Measurements from ENCODE around the gene ABCA6.

DNA sequence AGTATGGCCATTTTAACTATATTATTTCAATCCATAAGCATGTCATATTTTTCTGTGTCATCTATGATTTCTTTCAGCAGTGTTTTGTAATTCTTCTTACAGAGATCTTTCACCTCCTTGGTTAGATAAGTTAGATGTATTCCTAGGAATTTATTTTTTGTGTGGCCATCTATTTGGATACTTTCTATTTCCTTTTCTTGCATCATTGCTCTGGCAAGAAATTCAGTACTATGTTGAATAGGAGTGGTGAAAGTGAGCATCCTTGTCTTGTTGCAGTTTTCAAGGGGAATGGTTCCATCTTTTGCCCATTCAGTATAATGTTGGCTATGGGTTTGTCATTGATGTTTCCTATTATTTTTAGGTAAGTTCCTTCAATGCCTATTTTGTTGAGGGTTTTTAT lies 65.9 kb downstream of the ABCA6 start:
- TF ChIP-seq CTCF (conservative IDR thresholded peaks at IDR 0.05; ENCODE audit: low read length) (no peak), EZH2phosphoT487 (IDR thresholded peaks at IDR 0.05; ENCODE audit: borderline replicate concordance, low read depth, low read length) (no peak)
